ENCODE data around the gene CYTH2.
"Not testable (repeated sequence)": the region's sequence is repeated elsewhere in the genome, so short reads cannot be mapped to it uniquely, and the experiment has no call there.

CYTH2 gene

DNA sequence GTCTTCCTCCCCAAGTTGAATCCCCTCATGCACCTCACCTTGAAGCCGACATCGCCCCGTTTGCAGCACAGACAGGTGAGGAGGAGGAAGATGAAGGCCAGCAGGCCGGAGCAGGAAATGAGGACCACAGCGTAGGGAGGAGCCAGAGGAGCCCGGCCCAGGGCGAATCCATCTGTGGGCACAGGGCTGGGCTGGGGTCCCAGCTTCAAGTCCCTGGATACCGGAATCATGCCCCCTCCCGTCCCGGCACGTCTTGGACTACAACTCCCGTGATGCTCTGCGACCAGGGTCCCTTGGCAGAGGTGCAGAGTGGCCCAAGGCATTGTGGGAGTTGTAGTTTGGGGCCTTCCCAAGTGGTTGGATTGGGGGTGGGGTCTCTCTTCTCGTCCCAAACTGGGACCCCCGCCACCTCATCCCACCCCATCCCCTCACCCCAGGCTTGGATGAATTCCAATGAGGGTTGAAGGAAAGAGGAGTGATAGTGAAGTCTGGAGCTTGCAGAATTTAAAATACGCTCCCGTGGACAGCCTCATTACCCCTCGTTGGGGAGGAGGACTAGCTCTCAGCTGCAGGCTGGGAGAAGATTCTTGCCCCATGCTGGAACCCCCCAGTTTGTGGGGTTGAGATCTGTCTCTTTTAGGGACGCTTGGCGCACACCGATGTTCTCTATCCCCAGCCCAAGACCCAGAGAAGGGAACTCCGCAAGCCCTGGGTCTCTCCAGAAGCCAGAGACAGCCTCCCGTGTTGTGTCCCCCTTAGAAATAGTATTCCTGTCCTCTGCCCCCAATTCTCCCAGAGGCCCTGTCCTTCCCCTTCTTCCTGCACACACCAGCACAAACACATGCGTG lies 41.5 kb downstream of the CYTH2 start:
- ATAC-seq (replicated peaks) = peak; percentile 38

DNA sequence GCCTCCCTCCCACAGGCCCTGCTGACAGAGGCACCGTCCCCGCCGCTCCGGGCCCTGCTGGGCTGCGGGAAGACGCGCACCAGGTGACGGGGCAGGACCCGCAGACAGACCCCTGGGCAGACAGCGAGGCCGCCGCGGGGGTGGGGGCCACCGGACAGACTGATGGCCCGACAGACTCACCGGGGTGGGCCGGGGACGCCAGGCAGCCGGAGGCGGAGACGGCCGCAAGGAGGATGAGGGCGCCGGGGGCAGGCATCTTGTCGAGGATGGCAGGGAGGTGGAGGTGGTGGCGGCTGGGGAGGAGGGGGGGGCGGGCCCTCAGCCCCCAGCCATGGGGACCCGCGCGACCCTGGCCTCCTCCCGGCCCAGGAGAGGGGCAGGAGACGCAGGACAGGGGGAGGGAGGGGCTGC lies 42.2 kb downstream of the CYTH2 start:
- H3K4me3 Mint-ChIP-seq = no peak overlapping the region
- H3K27ac Mint-ChIP-seq = peak overlapping the region in 1 of 2 donors; percentile 77
- no peaks in the 10 kb centered on the region for H3K27me3 Mint-ChIP-seq
- H3K36me3 Mint-ChIP-seq (ENCODE audit: insufficient read depth) = peaks cover 10% of the 10 kb centered on the region
- H3K9me3 Mint-ChIP-seq = no peaks in the 10 kb centered on the region
- H3K4me1 Mint-ChIP-seq (ENCODE audit: low read depth in 2 of 2) = peaks cover 9 to 12% of the 10 kb centered on the region in 2 donors
- ATAC-seq (replicated peaks) = no peak
- peak in 1 of 3 experiments; percentile 33 for DNase-seq

More for the DNA sequence above, 41.5 kb downstream of the CYTH2 start:
- Mint-ChIP-seq H3K27me3 (no peaks in the 10 kb centered on the region), H3K36me3 (ENCODE audit: insufficient read depth) (peaks cover 10% of the 10 kb centered on the region), H3K4me3 (no peak overlapping the region), H3K4me1 (ENCODE audit: low read depth in 2 of 2) (peaks cover 9 to 12% of the 10 kb centered on the region in 2 donors), H3K9me3 (no peaks in the 10 kb centered on the region), H3K27ac (peak overlapping the region; percentile 77 to 87)
- DNase-seq = peak; percentile 70 to 79 (median 73)

DNA sequence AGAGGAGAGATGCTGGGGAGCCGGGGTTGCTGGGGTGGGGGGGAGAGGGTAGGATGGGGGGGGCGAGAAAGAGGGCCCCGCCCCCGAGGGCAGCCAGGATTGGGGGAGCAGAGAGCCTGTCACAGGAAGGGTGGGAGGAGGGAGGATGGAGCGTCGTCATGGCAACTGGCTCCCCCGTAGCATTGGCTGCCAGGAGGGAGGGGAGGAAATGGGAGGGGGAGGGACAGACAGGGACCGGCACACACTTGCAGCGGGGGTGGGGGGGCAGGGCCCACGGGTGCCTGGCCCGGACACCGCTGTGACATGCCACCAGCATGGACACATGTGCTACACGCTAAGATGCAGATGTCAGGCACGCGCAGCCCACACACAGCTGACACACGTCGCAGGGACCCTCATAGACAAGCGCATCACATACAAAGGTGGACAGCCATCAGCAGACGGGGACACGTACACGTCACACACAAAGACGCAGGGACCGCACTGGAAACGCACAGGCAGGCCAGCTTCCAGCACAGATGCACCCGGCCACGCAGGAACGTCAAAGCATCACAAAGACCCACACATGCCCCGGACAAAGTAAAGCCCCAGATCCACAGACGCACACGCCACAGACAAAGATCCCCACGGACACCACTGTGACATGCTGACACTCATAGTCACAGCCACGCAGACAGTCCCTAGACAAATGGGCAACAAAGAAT lies 42.8 kb downstream of the CYTH2 start, which contains the start of gene LMTK3:
LMTK3 (minus strand) TSS at position 36 of the 704 bp plus-strand sequence. CDS start 259 bp downstream, outside the sequence.
- Mint-ChIP-seq H3K9me3 (no peaks in the 10 kb centered on the region), H3K4me3 (no peak within 1 kb of the TSS), H3K27me3 (no peaks in the 10 kb centered on the region), H3K27ac (peak within 1 kb of the TSS; percentile 77 to 87), H3K4me1 (ENCODE audit: low read depth in 2 of 2) (peaks cover 9 to 12% of the 10 kb centered on the region in 2 donors), H3K36me3 (ENCODE audit: insufficient read depth) (peaks cover 10% of the 10 kb centered on the region)
- DNase-seq (peak; percentile 73 to 82 (median 76)), ATAC-seq (replicated peaks) (peak; percentile 69)

DNA sequence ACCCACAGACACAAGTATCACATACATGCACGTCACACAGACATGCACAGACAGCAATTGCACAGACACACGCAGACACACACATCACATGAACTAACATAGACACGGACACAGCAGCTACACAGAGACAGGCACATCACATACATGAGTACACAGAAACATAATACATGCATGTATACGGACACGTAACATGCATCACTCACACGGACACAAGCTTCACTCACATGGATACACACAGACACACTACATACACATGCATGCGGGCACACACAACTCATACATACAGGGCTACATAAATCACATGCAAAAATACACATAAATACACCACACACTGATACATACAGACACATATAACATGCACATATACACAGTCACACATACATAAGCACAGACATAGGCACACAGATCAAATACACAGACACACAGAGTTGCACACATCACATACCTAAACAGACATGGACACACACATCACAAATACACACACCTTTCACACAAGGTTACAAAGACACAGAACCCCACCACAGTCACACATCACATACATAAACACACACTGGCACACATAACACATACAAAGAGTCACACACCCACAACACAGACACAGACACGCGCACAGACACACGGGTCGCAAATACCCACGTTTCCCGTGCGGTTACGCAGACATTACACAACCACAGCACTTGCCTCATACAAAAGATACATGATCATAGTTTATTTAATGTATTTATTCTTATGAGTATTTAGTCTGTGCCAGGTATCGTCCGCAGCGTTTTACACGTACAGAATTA lies 43.5 kb downstream of the CYTH2 start:
- H3K9me3 Mint-ChIP-seq = no peaks in the 10 kb centered on the region
- peak; percentile 22 for ATAC-seq (replicated peaks)
- peaks cover 9 to 12% of the 10 kb centered on the region in 2 donors for H3K4me1 Mint-ChIP-seq (ENCODE audit: low read depth in 2 of 2)
- no peaks in the 10 kb centered on the region for H3K27me3 Mint-ChIP-seq
- no peak overlapping the region for H3K27ac Mint-ChIP-seq
- H3K4me3 Mint-ChIP-seq = no peak overlapping the region
- H3K36me3 Mint-ChIP-seq (ENCODE audit: insufficient read depth) = peaks cover 13% of the 10 kb centered on the region
- DNase-seq = no peak

DNA sequence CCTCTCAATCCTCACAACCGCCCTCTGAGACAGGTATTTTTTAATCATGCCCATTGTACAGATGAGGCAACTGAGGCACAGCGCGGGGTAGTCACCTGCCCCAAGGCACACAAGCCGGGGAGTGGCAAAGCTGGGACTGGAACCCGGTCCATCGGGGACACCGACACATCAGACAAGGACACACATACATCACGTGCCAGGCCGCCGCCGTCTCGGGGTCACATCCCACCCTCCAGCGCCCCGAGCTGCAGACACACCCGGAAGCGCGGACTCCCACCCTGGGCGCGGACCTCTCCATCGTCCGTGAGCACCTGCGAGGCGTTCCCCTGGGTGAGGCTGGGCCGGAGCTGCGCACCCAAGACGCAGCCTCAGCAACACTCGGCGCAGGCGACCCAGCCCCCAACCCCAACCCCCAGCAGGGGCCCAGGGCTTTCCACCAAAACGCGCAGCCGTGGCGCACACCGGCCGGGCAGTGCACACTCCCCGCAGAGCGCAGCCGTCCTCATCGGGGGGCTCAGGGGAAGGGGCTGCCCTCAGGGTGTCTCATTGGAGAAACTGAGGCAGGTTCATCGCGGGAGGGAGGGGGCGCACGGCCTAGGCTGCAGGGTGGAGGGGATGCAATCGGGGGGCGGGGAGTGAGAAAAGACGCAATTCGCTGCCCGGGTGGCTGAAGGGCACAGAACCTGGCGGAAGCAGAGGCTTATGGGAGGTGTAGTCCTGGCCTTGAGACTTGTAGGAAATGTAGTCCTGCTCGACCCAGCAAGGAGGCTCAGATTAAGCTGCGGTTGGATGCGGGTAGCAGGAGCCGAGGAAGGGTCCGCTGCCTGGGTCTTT lies 44.3 kb downstream of the CYTH2 start:
- peak; percentile 62 for ATAC-seq (replicated peaks)
- H3K36me3 Mint-ChIP-seq (ENCODE audit: insufficient read depth) = peaks cover 9% of the 10 kb centered on the region
- H3K4me1 Mint-ChIP-seq (ENCODE audit: low read depth in 2 of 2) = peaks cover 9 to 12% of the 10 kb centered on the region in 2 donors
- H3K27me3 Mint-ChIP-seq = no peaks in the 10 kb centered on the region
- DNase-seq = peak; percentile 55 to 64 (median 63)
- H3K4me3 Mint-ChIP-seq = no peak overlapping the region
- H3K27ac Mint-ChIP-seq = no peak overlapping the region
- H3K9me3 Mint-ChIP-seq = no peaks in the 10 kb centered on the region

DNA sequence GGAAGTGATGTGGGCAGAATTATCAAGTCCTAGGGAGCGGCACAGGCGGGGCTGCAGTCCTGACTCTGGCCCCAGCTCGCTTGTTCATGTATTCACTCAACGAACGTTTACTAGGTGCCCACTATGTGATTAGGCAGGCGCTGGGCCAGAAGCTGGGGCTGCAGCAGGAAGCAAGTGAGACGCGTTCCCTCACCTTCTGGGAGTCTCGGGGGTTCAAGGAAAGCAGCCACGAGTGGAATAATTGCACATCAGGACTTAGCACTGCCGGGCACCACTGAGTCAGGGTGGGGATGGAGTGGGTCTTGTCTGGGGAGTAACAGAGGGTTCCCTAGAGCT lies 44.9 kb downstream of the CYTH2 start:
- no peak for DNase-seq
- peaks cover 9 to 12% of the 10 kb centered on the region in 2 donors for H3K4me1 Mint-ChIP-seq (ENCODE audit: low read depth in 2 of 2)
- H3K27me3 Mint-ChIP-seq = no peaks in the 10 kb centered on the region
- H3K4me3 Mint-ChIP-seq = no peak overlapping the region
- no peak for ATAC-seq (replicated peaks)
- peaks cover 9% of the 10 kb centered on the region for H3K36me3 Mint-ChIP-seq (ENCODE audit: insufficient read depth)
- H3K9me3 Mint-ChIP-seq = no peaks in the 10 kb centered on the region
- H3K27ac Mint-ChIP-seq = no peak overlapping the region

DNA sequence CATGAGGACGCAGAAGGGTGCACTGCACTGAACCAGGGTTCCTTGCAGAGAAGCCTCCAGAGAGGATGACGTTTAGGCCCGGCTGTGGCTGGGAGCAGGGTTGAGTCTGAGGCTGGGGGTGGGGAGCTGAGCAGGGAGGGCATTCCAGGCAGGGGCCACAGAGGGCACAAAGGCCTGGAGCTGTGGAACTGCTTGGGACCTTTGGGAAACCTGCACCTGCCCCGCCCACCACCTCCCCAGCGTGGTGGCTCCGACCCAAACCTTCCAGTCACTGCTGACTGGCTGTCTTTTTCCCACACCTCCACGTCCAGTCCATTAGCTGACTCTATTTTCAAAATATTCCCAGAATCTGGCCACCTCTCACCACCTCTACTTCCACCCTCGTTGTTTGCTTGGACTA lies 47.4 kb downstream of the CYTH2 start:
- peaks cover 4% of the 10 kb centered on the region in 2 donors for H3K4me1 Mint-ChIP-seq (ENCODE audit: low read depth in 2 of 2)
- H3K4me3 Mint-ChIP-seq = no peak overlapping the region
- ATAC-seq (replicated peaks) = no peak
- H3K27me3 Mint-ChIP-seq = no peaks in the 10 kb centered on the region
- no peaks in the 10 kb centered on the region for H3K9me3 Mint-ChIP-seq
- H3K36me3 Mint-ChIP-seq (ENCODE audit: insufficient read depth) = peaks cover 5% of the 10 kb centered on the region
- no peak for DNase-seq
- no peak overlapping the region for H3K27ac Mint-ChIP-seq

DNA sequence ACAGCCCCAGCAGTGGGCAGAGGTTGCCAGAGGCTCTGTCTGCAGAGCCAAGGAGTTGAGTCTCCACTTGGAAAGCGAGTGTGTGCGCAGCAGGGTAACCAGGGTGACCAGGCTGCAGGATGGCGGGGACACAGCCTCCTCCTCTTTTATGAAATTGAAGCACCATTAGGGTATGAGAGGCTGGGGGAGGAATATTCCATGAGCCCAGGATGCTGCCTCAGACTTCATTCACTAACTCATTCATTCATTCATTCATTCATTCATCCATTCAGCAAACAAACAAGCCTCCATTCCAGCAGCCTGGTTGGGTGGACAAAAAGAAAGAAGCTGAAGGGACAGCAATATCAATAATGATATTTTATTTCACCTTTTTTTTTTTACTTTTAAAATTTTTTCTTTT lies 49.0 kb downstream of the CYTH2 start:
- no peak for ATAC-seq (replicated peaks)
- H3K4me1 Mint-ChIP-seq (ENCODE audit: low read depth in 2 of 2) = peaks cover 4% of the 10 kb centered on the region in 2 donors
- H3K4me3 Mint-ChIP-seq = no peak overlapping the region
- peaks cover 5% of the 10 kb centered on the region for H3K36me3 Mint-ChIP-seq (ENCODE audit: insufficient read depth)
- no peak overlapping the region for H3K27ac Mint-ChIP-seq
- H3K9me3 Mint-ChIP-seq = no peaks in the 10 kb centered on the region
- H3K27me3 Mint-ChIP-seq = no peaks in the 10 kb centered on the region
- DNase-seq = no peak

DNA sequence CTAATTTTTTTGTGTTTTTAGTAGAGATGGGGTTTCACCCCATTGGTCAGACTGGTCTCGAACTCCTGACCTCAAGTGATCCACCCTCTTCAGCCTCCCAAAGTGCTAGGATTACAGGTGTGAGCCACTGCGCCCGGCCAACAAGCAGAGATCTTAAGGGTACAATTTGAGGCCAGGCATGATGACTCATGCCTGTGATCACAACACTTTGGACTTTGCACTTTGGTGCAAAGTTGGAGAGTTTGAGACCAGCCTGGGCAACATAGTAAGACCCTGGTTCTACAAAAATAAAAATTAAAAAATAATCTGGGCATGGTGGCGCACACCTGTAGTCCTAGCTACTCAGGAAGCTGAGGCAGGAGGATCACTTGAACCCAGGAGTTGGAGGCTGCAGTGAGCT lies 50.3 kb downstream of the CYTH2 start:
- not testable (repeated sequence) for H3K4me3 Mint-ChIP-seq; DNase-seq; H3K36me3 Mint-ChIP-seq (ENCODE audit: insufficient read depth); H3K27me3 Mint-ChIP-seq; H3K9me3 Mint-ChIP-seq; H3K4me1 Mint-ChIP-seq (ENCODE audit: low read depth in 2 of 2); ATAC-seq (replicated peaks)
- H3K27ac Mint-ChIP-seq = peak overlapping the region in 1 of 2 donors; percentile 62

DNA sequence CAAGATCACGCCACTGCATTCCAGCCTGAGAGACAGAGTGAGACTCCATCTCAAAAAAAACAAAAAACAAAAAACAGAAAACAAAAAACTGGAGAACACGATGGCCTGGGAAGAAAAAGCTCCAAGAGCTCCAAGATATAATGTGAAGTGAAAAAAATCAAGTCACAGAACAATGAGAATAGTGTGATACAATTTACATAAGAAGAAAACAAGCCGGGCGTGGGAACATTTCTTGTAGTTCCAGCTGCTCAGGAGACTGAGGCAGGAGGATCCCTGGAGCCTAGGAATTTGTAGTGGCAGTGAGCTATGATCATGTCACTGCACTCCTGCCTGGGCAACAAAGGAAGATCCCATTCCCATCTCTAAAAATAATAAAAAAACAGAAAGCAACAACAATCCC lies 51.0 kb downstream of the CYTH2 start:
- H3K27ac Mint-ChIP-seq = peak overlapping the region in 1 of 2 donors; percentile 62
- H3K4me1 Mint-ChIP-seq (ENCODE audit: low read depth in 2 of 2) = no peaks in the 10 kb centered on the region
- H3K9me3 Mint-ChIP-seq = peaks cover 0 to 5% of the 10 kb centered on the region in 2 donors
- peaks cover 5% of the 10 kb centered on the region for H3K36me3 Mint-ChIP-seq (ENCODE audit: insufficient read depth)
- DNase-seq = no peak
- no peak overlapping the region for H3K4me3 Mint-ChIP-seq
- no peak for ATAC-seq (replicated peaks)
- peaks cover 0 to 10% of the 10 kb centered on the region in 2 donors for H3K27me3 Mint-ChIP-seq

DNA sequence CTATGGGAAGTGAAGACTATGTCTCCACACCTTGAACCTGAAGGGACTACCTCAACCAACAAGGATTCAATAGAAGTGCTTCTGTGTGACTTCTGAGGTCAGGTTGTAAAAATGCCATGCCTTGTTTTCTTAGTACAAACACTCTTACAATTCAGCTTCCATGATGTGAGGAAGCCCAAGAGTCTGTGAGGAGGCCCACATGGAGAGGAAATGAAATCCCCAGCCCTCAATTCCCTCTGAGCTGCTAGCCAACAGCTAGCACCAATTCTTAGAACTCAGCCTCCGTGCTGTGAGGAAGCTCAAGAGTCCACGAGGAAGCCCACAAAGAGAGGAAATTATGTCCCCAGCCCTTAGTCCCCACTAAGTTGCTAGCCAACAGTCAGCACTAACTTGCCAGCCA lies 55.1 kb downstream of the CYTH2 start:
- Mint-ChIP-seq H3K36me3 (ENCODE audit: insufficient read depth) (no peaks in the 10 kb centered on the region), H3K27me3 (peaks cover 0 to 10% of the 10 kb centered on the region in 2 donors), H3K27ac (no peak overlapping the region), H3K9me3 (peaks cover 0 to 5% of the 10 kb centered on the region in 2 donors), H3K4me1 (ENCODE audit: low read depth in 2 of 2) (no peaks in the 10 kb centered on the region), H3K4me3 (no peak overlapping the region)
- no peak for ATAC-seq (replicated peaks)
- DNase-seq = no peak

DNA sequence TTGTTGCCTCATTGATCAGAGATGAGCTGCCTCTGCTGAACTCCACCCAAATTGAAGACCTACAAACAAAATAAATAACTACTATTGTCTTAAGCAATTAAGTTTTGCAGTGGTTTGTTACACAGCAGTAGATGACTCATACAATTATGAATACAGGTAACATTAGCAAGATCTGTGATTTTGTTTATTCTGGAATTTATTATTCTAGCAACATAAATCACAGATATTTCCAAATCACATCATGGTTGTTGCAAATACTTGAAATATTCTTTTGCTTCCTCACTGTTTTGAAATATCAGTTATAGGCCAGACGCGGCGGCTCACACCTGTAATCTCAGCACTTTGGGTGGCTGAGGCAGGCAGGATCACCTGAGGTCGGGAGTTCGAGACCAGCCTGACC lies 55.6 kb downstream of the CYTH2 start:
- peaks cover 0 to 10% of the 10 kb centered on the region in 2 donors for H3K27me3 Mint-ChIP-seq
- no peak for DNase-seq
- H3K27ac Mint-ChIP-seq = no peak overlapping the region
- H3K9me3 Mint-ChIP-seq = peaks cover 0 to 5% of the 10 kb centered on the region in 2 donors
- H3K4me3 Mint-ChIP-seq = no peak overlapping the region
- no peak for ATAC-seq (replicated peaks)
- H3K4me1 Mint-ChIP-seq (ENCODE audit: low read depth in 2 of 2) = no peaks in the 10 kb centered on the region
- H3K36me3 Mint-ChIP-seq (ENCODE audit: insufficient read depth) = no peaks in the 10 kb centered on the region

Measured in effector memory CD8-positive, alpha-beta T cell (primary cell).